ENCODE results near the gene PIK3C2G. TPM values are rescaled to one million over a fixed set of nuclear protein-coding genes. Genes with fewer than 3 reads are reported as not detected.

The PIK3C2G gene
- total and polyA plus RNA-seq, 2 of the 13 experiments (the other 11 are each of a cell fraction or from before 2014, with no cell fraction given): not detected

DNA sequence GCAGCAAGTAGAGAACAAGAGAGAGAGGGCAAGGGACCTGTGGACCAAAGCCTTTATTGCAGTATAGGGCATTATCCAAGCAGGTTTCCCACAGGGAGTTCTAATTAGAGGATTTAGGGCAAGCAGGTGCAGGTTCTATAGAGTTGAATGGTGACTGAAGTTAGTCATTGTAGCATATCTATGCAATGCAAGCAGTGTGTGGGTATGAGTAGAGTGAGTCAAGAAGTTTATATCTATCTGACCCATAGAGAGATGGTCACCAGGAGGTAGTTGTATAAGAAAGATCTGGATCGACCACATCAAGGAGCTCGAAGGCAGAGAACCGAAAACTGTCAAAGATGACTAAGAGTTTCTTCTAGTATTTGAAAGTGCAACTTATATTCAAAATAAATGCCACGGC, 309.2 kb downstream of the PIK3C2G start (continued):
- TF ChIP-seq HINFP (CRISPR knock-in tag; IDR thresholded peaks at IDR 0.05; ENCODE audit: low read depth) (no peak), GTF2F1 (IDR thresholded peaks at IDR 0.05; ENCODE audit: low read length) (no peak), FOSL1 (CRISPR knock-in tag; IDR thresholded peaks at IDR 0.05; ENCODE audit: borderline replicate concordance) (no peak)
- TF ChIP-seq, protein P1, sequence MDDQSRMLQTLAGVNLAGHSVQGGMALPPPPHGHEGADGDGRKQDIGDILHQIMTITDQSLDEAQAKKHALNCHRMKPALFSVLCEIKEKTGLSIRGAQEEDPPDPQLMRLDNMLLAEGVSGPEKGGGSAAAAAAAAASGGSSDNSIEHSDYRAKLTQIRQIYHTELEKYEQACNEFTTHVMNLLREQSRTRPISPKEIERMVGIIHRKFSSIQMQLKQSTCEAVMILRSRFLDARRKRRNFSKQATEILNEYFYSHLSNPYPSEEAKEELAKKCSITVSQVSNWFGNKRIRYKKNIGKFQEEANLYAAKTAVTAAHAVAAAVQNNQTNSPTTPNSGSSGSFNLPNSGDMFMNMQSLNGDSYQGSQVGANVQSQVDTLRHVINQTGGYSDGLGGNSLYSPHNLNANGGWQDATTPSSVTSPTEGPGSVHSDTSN (CRISPR knock-in tag; IDR thresholded peaks at IDR 0.05; ENCODE audit: borderline replicate concordance): no peak

DNA sequence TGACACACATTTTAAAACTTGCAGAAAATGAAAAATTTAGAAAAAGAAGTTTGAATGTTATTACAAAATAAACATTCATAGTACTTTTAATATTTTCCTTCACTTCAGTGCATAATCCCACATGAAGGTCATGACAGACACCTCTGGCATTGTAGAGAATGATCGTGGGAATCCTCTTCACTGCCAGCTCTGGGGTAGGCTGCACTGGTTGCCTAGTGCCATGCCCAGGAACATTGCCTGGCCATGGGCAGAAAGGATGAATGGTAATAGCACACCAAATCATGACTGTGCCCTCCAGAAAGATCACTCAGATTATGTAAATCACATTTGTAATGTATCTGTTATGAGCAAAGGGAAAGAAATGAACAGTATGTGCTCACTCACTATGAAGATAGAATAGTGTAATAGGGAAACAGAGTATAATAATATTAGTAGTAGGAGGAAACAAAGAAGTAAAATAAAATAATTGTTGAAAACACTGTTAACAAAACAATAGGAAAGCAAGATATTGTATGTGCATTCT, 314.8 kb downstream of the PIK3C2G start:
- H3K9ac ChIP-seq (ENCODE audit: insufficient read depth, low read depth, low read length): no peak overlapping the region
- no peak overlapping the region for H3K4me3 ChIP-seq (replicated peaks in 1 of 3; ENCODE audit: insufficient read depth in 1 of 3, low read depth in 2 of 3, low read length in 3 of 3)
- FAIRE-seq (no peak), ATAC-seq (no peak), DNase-seq (ENCODE audit: low spot score) (no peak)
- no peaks in the 10 kb centered on the region for H3K79me2 ChIP-seq (ENCODE audit: insufficient read depth, low read length)
- H3K9me3 ChIP-seq (ENCODE audit: low read length): no peaks in the 10 kb centered on the region
- no peaks in the 10 kb centered on the region for H3K27me3 ChIP-seq (ENCODE audit: control insufficient read depth in 1 of 2, insufficient read depth in 2 of 2, low read length in 2 of 2)
- no peaks in the 10 kb centered on the region for H4K20me1 ChIP-seq (ENCODE audit: insufficient read depth, low read length)
- ChIA-PET CTCF (ENCODE audit: low intra/inter-chr PET ratio, low total read pairs) (no interaction called here), POLR2A (no interaction called here)
- no TSS peak for BruUV-seq (replicated peaks)
- no peak overlapping the region for H3K4me2 ChIP-seq (ENCODE audit: low read depth, low read length)
- in situ Hi-C loops (cut with HindIII; ENCODE audit: extremely low pct_ligation_motif_present, low pct_unique_long_range_greater_than_20kb): no loop called here
- no peak overlapping the region for H3K27ac ChIP-seq (ENCODE audit: extremely low read length, insufficient read depth, low read length)
- H3K4me1 ChIP-seq (ENCODE audit: insufficient read depth, low read length): no peaks in the 10 kb centered on the region
- WGBS (ENCODE audit: low lambda C conversion rate): 0% methylated on average over 1 of the region's 1 CpG
- intact Hi-C loops (cut with micrococcal nuclease; ENCODE audit: unreplicated experiment): no loop called here
- no peak overlapping the region for H2AFZ ChIP-seq (ENCODE audit: low read length)
- H3K36me3 ChIP-seq (replicated peaks in 1 of 2; ENCODE audit: control insufficient read depth in 1 of 2, insufficient read depth in 2 of 2, low read length in 2 of 2): no peaks in the 10 kb centered on the region
- TF ChIP-seq MBNL3 (CRISPR knock-in tag; conservative IDR thresholded peaks at IDR 0.05) (no peak), KDM5B (CRISPR knock-in tag; IDR thresholded peaks at IDR 0.05; ENCODE audit: borderline replicate concordance) (no peak), RBM22 (optimal IDR thresholded peaks at IDR 0.05; ENCODE audit: low read length) (no peak), BHLHE40 (IDR thresholded peaks at IDR 0.05; ENCODE audit: low read length) (no peak), ZGPAT (CRISPR knock-in tag; IDR thresholded peaks at IDR 0.05) (no peak), ETV5 (CRISPR knock-in tag; IDR thresholded peaks at IDR 0.05; ENCODE audit: borderline replicate concordance) (no peak)
- TF ChIP-seq, protein P2, sequence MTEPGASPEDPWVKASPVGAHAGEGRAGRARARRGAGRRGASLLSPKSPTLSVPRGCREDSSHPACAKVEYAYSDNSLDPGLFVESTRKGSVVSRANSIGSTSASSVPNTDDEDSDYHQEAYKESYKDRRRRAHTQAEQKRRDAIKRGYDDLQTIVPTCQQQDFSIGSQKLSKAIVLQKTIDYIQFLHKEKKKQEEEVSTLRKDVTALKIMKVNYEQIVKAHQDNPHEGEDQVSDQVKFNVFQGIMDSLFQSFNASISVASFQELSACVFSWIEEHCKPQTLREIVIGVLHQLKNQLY (CRISPR knock-in tag; IDR thresholded peaks at IDR 0.05): no peak
- TF ChIP-seq, protein P3, sequence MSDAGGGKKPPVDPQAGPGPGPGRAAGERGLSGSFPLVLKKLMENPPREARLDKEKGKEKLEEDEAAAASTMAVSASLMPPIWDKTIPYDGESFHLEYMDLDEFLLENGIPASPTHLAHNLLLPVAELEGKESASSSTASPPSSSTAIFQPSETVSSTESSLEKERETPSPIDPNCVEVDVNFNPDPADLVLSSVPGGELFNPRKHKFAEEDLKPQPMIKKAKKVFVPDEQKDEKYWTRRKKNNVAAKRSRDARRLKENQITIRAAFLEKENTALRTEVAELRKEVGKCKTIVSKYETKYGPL (CRISPR knock-in tag; IDR thresholded peaks at IDR 0.05): no peak
